ENCODE results near the gene CYP26B1.

CYP26B1 gene

GRCh38 chr2:72147303-72147971 is at the start of gene CYP26B1:
CYP26B1 (minus strand) TSS chr2:72147862; CDS start chr2:72147834, 28 bp downstream.
- DNase-seq (ENCODE audit: low read depth in 2 of 2), result no peak

- no peak for DNase-seq (ENCODE audit: low read depth in 2 of 2)
Observed at GRCh38 chr2:72193723-72194122, 46.1 kb upstream of the CYP26B1 start.

GRCh38 chr2:72191441-72191840 is 43.8 kb upstream of the CYP26B1 start:
- DNase-seq (ENCODE audit: low read depth in 2 of 2), result no peak

GRCh38 chr2:72185206-72185605 is 37.5 kb upstream of the CYP26B1 start:
- no peak for DNase-seq (ENCODE audit: low read depth in 2 of 2)

GRCh38 chr2:72183466-72183865 is 35.8 kb upstream of the CYP26B1 start:
- no peak for DNase-seq (ENCODE audit: low read depth in 2 of 2)

- no peak for DNase-seq (ENCODE audit: low read depth in 2 of 2)
Observed at GRCh38 chr2:72183016-72183415, 35.4 kb upstream of the CYP26B1 start.

- no peak for DNase-seq (ENCODE audit: low read depth in 2 of 2)
Observed at GRCh38 chr2:72182547-72182946, 34.9 kb upstream of the CYP26B1 start.

- no peak for DNase-seq (ENCODE audit: low read depth in 2 of 2)
Observed at GRCh38 chr2:72181616-72182015, 34.0 kb upstream of the CYP26B1 start.

- no peak for DNase-seq (ENCODE audit: low read depth in 2 of 2)
Observed at GRCh38 chr2:72180351-72180750, 32.7 kb upstream of the CYP26B1 start.

GRCh38 chr2:72178551-72178950 is 30.9 kb upstream of the CYP26B1 start:
- no peak for DNase-seq (ENCODE audit: low read depth in 2 of 2)

- DNase-seq (ENCODE audit: low read depth in 2 of 2), result no peak
Observed at GRCh38 chr2:72176281-72176680, 28.6 kb upstream of the CYP26B1 start.

- no peak for DNase-seq (ENCODE audit: low read depth in 2 of 2)
Observed at GRCh38 chr2:72175636-72176035, 28.0 kb upstream of the CYP26B1 start.

- no peak for DNase-seq (ENCODE audit: low read depth in 2 of 2)
Observed at GRCh38 chr2:72173640-72174321, 26.1 kb upstream of the CYP26B1 start.

- DNase-seq (ENCODE audit: low read depth in 2 of 2), result no peak
Observed at GRCh38 chr2:72172478-72172877, 24.8 kb upstream of the CYP26B1 start.

GRCh38 chr2:72166279-72166678 is 18.6 kb upstream of the CYP26B1 start:
- no peak for DNase-seq (ENCODE audit: low read depth in 2 of 2)

GRCh38 chr2:72165792-72166191 is 18.1 kb upstream of the CYP26B1 start:
- no peak for DNase-seq (ENCODE audit: low read depth in 2 of 2)

- no peak for DNase-seq (ENCODE audit: low read depth in 2 of 2)
Observed at GRCh38 chr2:72162574-72162973, 14.9 kb upstream of the CYP26B1 start.

- no peak for DNase-seq (ENCODE audit: low read depth in 2 of 2)
Observed at GRCh38 chr2:72159211-72159993, 11.7 kb upstream of the CYP26B1 start.

- DNase-seq (ENCODE audit: low read depth in 2 of 2), result no peak
Observed at GRCh38 chr2:72157871-72158771, 10.5 kb upstream of the CYP26B1 start.

GRCh38 chr2:72156872-72157271 is 9.2 kb upstream of the CYP26B1 start:
- no peak for DNase-seq (ENCODE audit: low read depth in 2 of 2)

GRCh38 chr2:72155737-72156136 is 8.1 kb upstream of the CYP26B1 start:
- no peak for DNase-seq (ENCODE audit: low read depth in 2 of 2)

GRCh38 chr2:72155151-72155550 is 7.5 kb upstream of the CYP26B1 start:
- no peak for DNase-seq (ENCODE audit: low read depth in 2 of 2)
